Hepatocyte (in vitro differentiated cells): Measurements from ENCODE around the gene ADAM12.
"Not testable (repeated sequence)": the region's sequence is repeated elsewhere in the genome, so short reads cannot be mapped to it uniquely, and the experiment has no call there.

ENCODE experiments used
- CTCF ChIP-seq: fragments of 200-600 bp; sonication (generic); IDR thresholded peaks from 2 replicates; pipeline ENCODE4 v1.5.1; 2016; ENCODE audit warnings: antibody characterized with exemption, mild to moderate bottlenecking; ENCODE audit not compliant: poor library complexity
- EZH2 ChIP-seq: fragments of 200-600 bp; sonication (generic); IDR thresholded peaks from 2 replicates; pipeline ENCODE4 v1.6.1; 2016; ENCODE audit warnings: antibody characterized with exemption, mild to moderate bottlenecking, borderline replicate concordance

- not testable (repeated sequence) for TF ChIP-seq CTCF, EZH2
Observed at GRCh38 chr10:126246396-126246795, 141.9 kb downstream of the ADAM12 start.
